ENCODE measurements around the gene TNFRSF6B. TPM values are rescaled to one million over a fixed set of nuclear protein-coding genes. Genes with fewer than 3 reads are reported as not detected.

Gene TNFRSF6B
- total RNA-seq, 1 donor: 0.36 TPM

DNA sequence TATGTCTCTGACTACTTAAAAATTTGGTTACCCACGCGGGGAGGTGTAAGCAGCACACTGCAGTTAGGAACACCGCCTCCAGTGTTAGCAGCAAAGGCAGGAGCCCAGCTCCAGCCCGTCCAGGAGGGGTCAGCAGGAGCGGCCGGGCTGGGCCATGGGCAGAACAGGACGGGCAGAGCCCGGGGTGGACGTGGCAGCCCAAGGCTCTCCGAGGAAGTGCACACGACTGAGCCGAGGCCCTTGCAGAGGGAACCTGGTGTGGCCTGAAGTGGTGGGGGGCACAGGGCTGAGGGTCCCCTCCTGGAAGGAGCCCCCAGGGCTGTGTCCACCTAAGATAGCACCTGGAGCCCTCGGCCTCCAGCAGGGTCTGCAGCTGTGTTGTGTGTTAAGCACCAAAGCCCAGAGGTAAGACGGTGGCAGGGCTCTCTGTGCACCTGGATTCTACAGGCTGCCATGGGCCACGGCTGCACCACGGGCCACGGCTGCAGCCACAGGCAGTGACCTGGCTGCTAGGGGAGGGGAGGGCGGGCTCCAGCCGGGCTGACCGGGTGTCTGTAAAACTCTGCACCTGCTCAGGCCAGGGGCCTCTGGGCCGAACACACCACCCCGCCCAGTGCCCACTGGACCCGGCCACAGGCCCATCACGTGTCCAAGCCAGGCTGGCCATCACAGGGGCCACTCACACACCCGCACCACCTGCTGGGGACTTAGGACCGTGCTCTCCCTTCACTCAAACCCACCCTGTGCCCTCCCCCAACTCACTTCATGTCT is 49.7 kb downstream of the TNFRSF6B start:
- H3K4me3 ChIP-seq (ENCODE audit: low read depth, low read length): no peak overlapping the region
- TF ChIP-seq, protein P1, sequence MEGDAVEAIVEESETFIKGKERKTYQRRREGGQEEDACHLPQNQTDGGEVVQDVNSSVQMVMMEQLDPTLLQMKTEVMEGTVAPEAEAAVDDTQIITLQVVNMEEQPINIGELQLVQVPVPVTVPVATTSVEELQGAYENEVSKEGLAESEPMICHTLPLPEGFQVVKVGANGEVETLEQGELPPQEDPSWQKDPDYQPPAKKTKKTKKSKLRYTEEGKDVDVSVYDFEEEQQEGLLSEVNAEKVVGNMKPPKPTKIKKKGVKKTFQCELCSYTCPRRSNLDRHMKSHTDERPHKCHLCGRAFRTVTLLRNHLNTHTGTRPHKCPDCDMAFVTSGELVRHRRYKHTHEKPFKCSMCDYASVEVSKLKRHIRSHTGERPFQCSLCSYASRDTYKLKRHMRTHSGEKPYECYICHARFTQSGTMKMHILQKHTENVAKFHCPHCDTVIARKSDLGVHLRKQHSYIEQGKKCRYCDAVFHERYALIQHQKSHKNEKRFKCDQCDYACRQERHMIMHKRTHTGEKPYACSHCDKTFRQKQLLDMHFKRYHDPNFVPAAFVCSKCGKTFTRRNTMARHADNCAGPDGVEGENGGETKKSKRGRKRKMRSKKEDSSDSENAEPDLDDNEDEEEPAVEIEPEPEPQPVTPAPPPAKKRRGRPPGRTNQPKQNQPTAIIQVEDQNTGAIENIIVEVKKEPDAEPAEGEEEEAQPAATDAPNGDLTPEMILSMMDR (IDR thresholded peaks at IDR 0.05; ENCODE audit: insufficient read depth, low read length): no peak
- DNase-seq (ENCODE audit: low read depth): no peak

DNA sequence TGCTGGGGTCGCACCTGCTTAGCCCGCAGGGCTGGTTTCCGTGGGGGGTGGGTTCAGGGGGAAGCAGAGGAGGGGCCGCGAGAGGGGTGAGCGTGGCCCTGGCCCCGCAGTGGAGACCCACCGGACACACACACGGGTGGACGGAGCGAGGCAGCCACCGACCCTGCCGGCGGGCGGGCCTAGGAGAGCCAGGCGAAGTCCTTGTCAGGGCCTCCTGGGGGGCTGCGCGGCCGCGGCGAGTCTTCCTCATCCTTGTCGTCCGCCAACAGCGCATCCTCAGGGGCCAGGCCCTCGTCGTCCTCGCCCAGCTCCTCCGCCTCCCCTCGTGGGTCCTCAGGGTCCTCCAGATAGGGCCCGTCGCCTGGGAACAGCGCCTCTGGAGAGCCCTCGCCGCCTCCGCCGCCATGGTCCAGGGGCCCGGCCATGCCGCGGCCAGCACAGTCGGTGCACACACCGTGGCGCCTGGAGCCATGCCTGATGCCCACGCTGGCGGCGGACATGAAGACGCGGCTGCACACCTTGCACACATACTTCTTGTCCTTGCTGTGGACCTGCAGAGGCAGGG is 50.4 kb downstream of the TNFRSF6B start:
- no peak overlapping the region for H3K4me3 ChIP-seq (ENCODE audit: low read depth, low read length)
- no peak for DNase-seq (ENCODE audit: low read depth)
- TF ChIP-seq, protein P1 (IDR thresholded peaks at IDR 0.05; ENCODE audit: insufficient read depth, low read length): no peak

DNA sequence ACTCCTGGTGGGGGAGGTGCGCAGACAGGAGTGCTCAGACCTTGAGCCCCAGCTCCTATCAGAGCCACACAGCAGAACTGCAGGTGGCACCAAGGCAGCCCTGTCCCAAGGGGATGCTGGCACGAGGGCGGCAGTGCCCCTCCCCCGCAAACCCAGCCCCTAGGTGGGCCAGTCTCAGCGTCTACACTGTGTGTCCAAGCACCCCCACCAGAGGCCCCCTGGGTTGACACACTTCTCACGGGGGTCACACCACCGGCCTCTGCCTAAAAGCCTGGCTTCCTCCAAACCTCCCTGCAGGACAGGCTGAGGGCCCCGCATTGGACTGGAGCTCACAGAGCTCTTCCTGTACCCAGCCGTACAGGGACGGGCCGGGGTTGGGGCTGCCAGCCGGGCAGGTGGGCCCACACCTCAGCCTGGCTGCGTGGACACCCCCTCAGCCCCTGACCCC is 51.2 kb downstream of the TNFRSF6B start:
- no peak overlapping the region for H3K4me3 ChIP-seq (ENCODE audit: low read depth, low read length)
- no peak for DNase-seq (ENCODE audit: low read depth)
- TF ChIP-seq, protein P1 (IDR thresholded peaks at IDR 0.05; ENCODE audit: insufficient read depth, low read length): no peak

Small RNA genes within 50 kb of the gene (small RNA-seq; reads per million reads assigned to genes)
- gene LIME1 (not detected), gene TNFRSF6B (not detected)

Other genes with a start within 250 kb of the TNFRSF6B start
- not detected in 2 replicates for gene KCNQ2, start 224.0 kb upstream of the TNFRSF6B start, total RNA-seq (ENCODE audit: low replicate concordance)
- 0.18 TPM in 1 of 2 replicates, not detected in the other for gene EEF1A2, start 197.6 kb upstream of the TNFRSF6B start, total RNA-seq (ENCODE audit: low replicate concordance)
- 35.3 and 97.0 TPM in 2 replicates for gene PPDPF, start 175.9 kb upstream of the TNFRSF6B start, total RNA-seq (ENCODE audit: low replicate concordance)
- not detected in 2 replicates for gene PTK6, start 159.3 kb upstream of the TNFRSF6B start, total RNA-seq (ENCODE audit: low replicate concordance)
- gene SRMS, start 148.9 kb upstream of the TNFRSF6B start, total RNA-seq (ENCODE audit: low replicate concordance): not detected in 2 replicates
- 0.25 and 0.45 TPM in 2 replicates for gene FNDC11, start 142.5 kb upstream of the TNFRSF6B start, total RNA-seq (ENCODE audit: low replicate concordance)
- 20.9 and 27.0 TPM in 2 replicates for gene HELZ2, start 122.4 kb upstream of the TNFRSF6B start, total RNA-seq (ENCODE audit: low replicate concordance)
- 3.4 and 7.4 TPM in 2 replicates for gene GMEB2, start 69.6 kb upstream of the TNFRSF6B start, total RNA-seq (ENCODE audit: low replicate concordance)
- gene STMN3, start 43.2 kb upstream of the TNFRSF6B start, total RNA-seq (ENCODE audit: low replicate concordance): 9.3 and 12.1 TPM in 2 replicates
- gene RTEL1, start 38.3 kb upstream of the TNFRSF6B start, total RNA-seq (ENCODE audit: low replicate concordance): 17.3 and 23.4 TPM in 2 replicates
- 25.7 and 30.6 TPM in 2 replicates for gene ARFRP1, start 11.3 kb downstream of the TNFRSF6B start, total RNA-seq (ENCODE audit: low replicate concordance)
- 11.8 and 15.8 TPM in 2 replicates for gene ZGPAT, start 11.4 kb downstream of the TNFRSF6B start, total RNA-seq (ENCODE audit: low replicate concordance)
- gene LIME1, start 40.0 kb downstream of the TNFRSF6B start, total RNA-seq (ENCODE audit: low replicate concordance): 1.7 and 2.1 TPM in 2 replicates
- gene SLC2A4RG, start 43.1 kb downstream of the TNFRSF6B start, total RNA-seq (ENCODE audit: low replicate concordance): 31.9 and 39.2 TPM in 2 replicates
- 1.1 and 2.9 TPM in 2 replicates for gene ZBTB46, start 134.6 kb downstream of the TNFRSF6B start, total RNA-seq (ENCODE audit: low replicate concordance)
- not detected in 2 replicates for gene ABHD16B, start 164.8 kb downstream of the TNFRSF6B start, total RNA-seq (ENCODE audit: low replicate concordance)
- 100 and 136 TPM in 2 replicates for gene TPD52L2, start 168.6 kb downstream of the TNFRSF6B start, total RNA-seq (ENCODE audit: low replicate concordance)
- 30.9 and 33.9 TPM in 2 replicates for gene DNAJC5, start 198.5 kb downstream of the TNFRSF6B start, total RNA-seq (ENCODE audit: low replicate concordance)